Activated T-cell treated with anti-CD3 and anti-CD28 coated beads, Interleukin-2, amount 50 U/mL, for 72 hours (primary cell): ENCODE data around the gene TRIP6. TPM values are rescaled to one million over a fixed set of nuclear protein-coding genes. Genes with fewer than 3 reads are reported as not detected.

ENCODE experiments used
- ATAC-seq, 2 donors: fragments of 150-1000 bp; cut with Tn5 transposase; replicated peaks in 1 of 2; 2 replicates each; pipeline ENCODE4 v1.10.0; 2021; ENCODE audit warnings: moderate library complexity in 2 of 2, mild to moderate bottlenecking in 1 of 2
- DNase-seq, 2 donors: peaks; one replicate each; pipeline ENCODE4 v3.0.0; 2021 to 2022; ENCODE audit warnings: mixed read lengths in 1 of 2
- H3K27ac Mint-ChIP-seq: one replicate; pipeline ENCODE4 v1.8.0; 2022; ENCODE audit warnings: mild to moderate bottlenecking, moderate library complexity, mixed read lengths
- H3K27me3 Mint-ChIP-seq: one replicate; pipeline ENCODE4 v1.8.0; 2022; ENCODE audit warnings: low read depth, mixed read lengths
- H3K36me3 Mint-ChIP-seq, 2 donors: one replicate each; pipeline ENCODE4 v1.8.0; 2022; ENCODE audit warnings: mixed read lengths in 2 of 2, mild to moderate bottlenecking in 1 of 2; ENCODE audit not compliant: insufficient read depth in 2 of 2
- H3K4me1 Mint-ChIP-seq: one replicate; pipeline ENCODE4 v1.8.0; 2022; ENCODE audit warnings: low read depth, mixed read lengths
- H3K4me3 Mint-ChIP-seq, 2 donors: one replicate each; pipeline ENCODE4 v1.8.0; 2022; ENCODE audit warnings: mild to moderate bottlenecking in 2 of 2, mixed read lengths in 2 of 2, moderate library complexity in 2 of 2
- H3K9me3 Mint-ChIP-seq, 2 donors: one replicate each; pipeline ENCODE4 v1.8.0; 2022; ENCODE audit warnings: mixed read lengths in 2 of 2
- total RNA-seq, 2 donors: library from RNA; stranded (reverse); gene quantifications; one replicate each; pipeline ENCODE4 v1.2.3, GENCODE V29; 2022

The TRIP6 gene
- total RNA-seq, 2 donors from 2014 or later: 28.3 to 31.5 TPM

DNA sequence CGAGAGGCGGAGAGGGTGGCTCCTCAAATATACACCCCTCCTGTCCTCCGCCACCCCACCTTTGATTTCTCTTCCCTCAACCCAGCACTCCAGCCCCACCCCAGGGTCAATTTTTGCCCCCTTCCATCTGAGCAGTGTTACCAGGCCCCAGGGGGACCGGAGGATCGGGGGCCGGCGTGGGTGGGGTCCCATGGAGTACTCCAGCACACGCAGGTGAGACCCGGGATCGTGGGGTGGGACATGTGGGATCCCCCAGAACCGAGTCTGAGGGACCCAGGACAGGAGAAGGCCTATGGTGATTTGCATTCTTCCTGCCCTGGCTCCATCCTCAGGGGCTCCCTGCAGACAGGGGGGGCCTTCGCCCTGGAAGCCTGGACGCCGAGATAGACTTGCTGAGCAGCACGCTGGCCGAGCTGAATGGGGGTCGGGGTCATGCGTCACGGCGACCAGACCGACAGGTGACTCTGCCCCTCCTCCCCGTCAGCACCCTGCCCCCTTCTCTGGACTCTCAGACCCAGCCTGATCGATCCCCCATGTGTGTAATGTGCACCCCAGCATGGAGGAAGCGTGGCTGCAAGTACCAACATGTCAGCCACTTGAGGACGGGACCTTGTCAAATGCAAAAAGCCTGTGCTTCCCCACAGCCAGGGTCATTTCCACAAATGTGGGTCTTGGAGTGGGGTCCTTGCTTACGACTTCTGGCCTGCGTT lies 744 bp downstream of the TRIP6 start:
- H3K27me3 Mint-ChIP-seq: no peaks in the 10 kb centered on the region
- H3K27ac Mint-ChIP-seq: peak overlapping the region; percentile 8
- no peak for ATAC-seq
- peaks cover 20% of the 10 kb centered on the region for H3K4me1 Mint-ChIP-seq
- peak overlapping the region; percentile 85 to 86 for H3K4me3 Mint-ChIP-seq
- DNase-seq: no peak
- no peaks in the 10 kb centered on the region for H3K9me3 Mint-ChIP-seq
- peaks cover 3 to 13% of the 10 kb centered on the region in 2 donors for H3K36me3 Mint-ChIP-seq

- no peak for ATAC-seq
- H3K27ac Mint-ChIP-seq: peak overlapping the region; percentile 75
- H3K4me3 Mint-ChIP-seq: peak overlapping the region; percentile 86 to 98
- no peaks in the 10 kb centered on the region for H3K27me3 Mint-ChIP-seq
- no peak for DNase-seq
- peaks cover 11 to 41% of the 10 kb centered on the region in 2 donors for H3K36me3 Mint-ChIP-seq
- peaks cover 40% of the 10 kb centered on the region for H3K4me1 Mint-ChIP-seq
- no peaks in the 10 kb centered on the region for H3K9me3 Mint-ChIP-seq
These were observed 6.6 kb downstream of the TRIP6 start for GRCh38 chr7:100873599-100874299.

- peak overlapping the region; percentile 86 to 98 for H3K4me3 Mint-ChIP-seq
- ATAC-seq (no peak), DNase-seq (no peak)
- H3K36me3 Mint-ChIP-seq: peaks cover 11 to 44% of the 10 kb centered on the region in 2 donors
- peaks cover 45% of the 10 kb centered on the region for H3K4me1 Mint-ChIP-seq
- no peaks in the 10 kb centered on the region for H3K27me3 Mint-ChIP-seq
- H3K27ac Mint-ChIP-seq: peak overlapping the region; percentile 75
- H3K9me3 Mint-ChIP-seq: no peaks in the 10 kb centered on the region
These were observed 7.1 kb downstream of the TRIP6 start for GRCh38 chr7:100874300-100874576.

DNA sequence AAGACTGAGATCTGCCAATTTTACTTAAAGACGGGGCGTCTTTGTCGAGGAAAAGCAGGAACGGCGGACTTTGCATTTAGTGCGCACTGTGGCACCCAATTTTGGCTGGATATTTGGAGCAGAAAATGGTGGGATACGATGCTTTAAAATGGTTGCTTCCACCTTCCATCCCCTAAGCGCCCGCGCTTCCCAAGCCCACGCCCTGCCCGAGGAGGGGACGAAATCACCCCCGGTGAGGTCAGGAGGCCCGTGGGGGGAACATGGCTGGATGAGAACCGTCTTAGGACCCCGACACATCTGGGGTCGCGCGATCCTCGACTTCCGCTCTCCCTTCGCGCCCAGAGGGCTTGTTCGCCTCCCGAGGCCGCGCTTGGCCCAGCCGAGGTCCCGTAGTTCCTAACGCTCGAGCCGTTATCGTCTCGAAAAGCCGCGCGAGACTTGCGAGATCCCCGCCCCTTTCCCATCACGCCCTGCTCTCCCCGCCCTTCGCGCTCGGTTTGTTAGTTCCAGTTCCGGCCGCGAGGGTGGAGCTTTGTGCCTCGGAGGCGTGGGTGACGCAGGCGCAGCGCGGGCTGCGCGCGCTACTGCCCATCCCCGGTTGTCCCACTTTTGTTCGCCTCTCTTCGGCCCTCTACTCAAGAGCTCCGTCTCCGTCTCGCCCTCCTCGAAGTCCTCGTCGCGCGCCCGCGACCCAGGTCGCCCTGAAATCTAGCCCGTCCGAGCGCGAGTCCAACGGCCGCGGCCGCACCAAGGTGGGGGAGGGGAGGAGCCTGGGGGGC lies 7.6 kb downstream of the TRIP6 start, which contains the start of gene SRRT:
SRRT (plus strand) TSS at position 527 of the 779 bp plus-strand sequence. CDS start 488 bp downstream, outside the sequence.
- no peaks in the 10 kb centered on the region for H3K9me3 Mint-ChIP-seq
- DNase-seq: peak; percentile 98 to 99
- peak within 1 kb of the TSS; percentile 90 for H3K27ac Mint-ChIP-seq
- H3K4me1 Mint-ChIP-seq: peaks cover 47% of the 10 kb centered on the region
- H3K27me3 Mint-ChIP-seq: no peaks in the 10 kb centered on the region
- peak within 1 kb of the TSS; percentile 86 to 98 for H3K4me3 Mint-ChIP-seq
- peaks cover 12 to 50% of the 10 kb centered on the region in 2 donors for H3K36me3 Mint-ChIP-seq
- ATAC-seq: peak; percentile 94 to 95

- Mint-ChIP-seq H3K9me3 (no peaks in the 10 kb centered on the region), H3K4me3 (peak overlapping the region; percentile 86 to 98)
These were observed 8.2 kb downstream of the TRIP6 start for GRCh38 chr7:100875356-100875751.

DNA sequence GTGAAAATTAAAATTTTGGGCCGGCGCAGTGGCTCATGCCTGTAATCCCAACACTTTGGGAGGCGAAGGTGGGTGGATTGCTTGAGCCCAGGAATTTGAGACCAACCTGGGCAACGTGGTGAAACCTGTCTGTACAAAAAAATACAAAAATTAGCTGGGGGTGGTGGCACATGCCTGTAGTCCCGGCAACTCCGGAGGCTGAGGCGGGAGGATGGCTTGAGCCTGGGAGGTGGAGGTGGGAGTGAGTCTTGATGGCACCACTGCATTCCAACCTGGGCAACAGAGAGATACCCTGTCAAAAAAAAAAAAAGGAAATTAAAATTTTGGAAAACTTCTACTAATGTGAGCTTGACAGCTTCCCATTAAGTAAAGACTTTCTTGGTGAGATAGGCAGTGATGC lies 10.8 kb downstream of the TRIP6 start:
- Mint-ChIP-seq H3K9me3 (no peaks in the 10 kb centered on the region), H3K36me3 (peaks cover 15 to 51% of the 10 kb centered on the region in 2 donors), H3K27me3 (no peaks in the 10 kb centered on the region), H3K27ac (peak overlapping the region; percentile 95), H3K4me3 (peak overlapping the region; percentile 21 to 48), H3K4me1 (peaks cover 53% of the 10 kb centered on the region)
- DNase-seq: no peak
- ATAC-seq: no peak

More at GRCh38 chr7:100875356-100875751, 8.2 kb downstream of the TRIP6 start:
- Mint-ChIP-seq H3K27ac (peak overlapping the region; percentile 90), H3K4me1 (peaks cover 51% of the 10 kb centered on the region), H3K27me3 (no peaks in the 10 kb centered on the region), H3K36me3 (peaks cover 15 to 53% of the 10 kb centered on the region in 2 donors)
- peak; percentile 55 for ATAC-seq
- DNase-seq: peak; percentile 56 to 62

DNA sequence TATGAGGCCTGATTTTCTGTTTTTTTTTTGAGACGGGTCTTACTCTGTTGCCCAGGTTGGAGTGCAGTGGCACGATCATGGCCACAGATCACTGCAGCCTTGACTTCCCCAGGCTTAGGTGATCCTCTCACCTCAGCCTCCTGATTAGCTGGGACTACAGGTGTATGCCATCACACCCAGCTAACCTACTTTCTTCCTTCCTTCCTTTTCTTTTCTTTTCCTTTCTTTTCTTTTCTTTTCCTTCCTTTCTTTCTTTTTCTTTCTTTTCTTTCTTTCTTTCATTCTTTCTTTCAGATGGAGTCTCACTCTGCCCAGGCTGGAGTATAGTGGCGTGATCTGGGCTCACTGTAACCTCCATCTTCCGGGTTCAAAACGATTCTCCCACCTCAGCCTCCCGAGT lies 11.5 kb downstream of the TRIP6 start:
- Mint-ChIP-seq H3K27me3 (no peaks in the 10 kb centered on the region), H3K36me3 (peaks cover 17 to 55% of the 10 kb centered on the region in 2 donors), H3K4me3 (peak overlapping the region; percentile 2 to 69), H3K27ac (peak overlapping the region; percentile 95), H3K4me1 (peaks cover 58% of the 10 kb centered on the region), H3K9me3 (no peaks in the 10 kb centered on the region)
- ATAC-seq: no peak
- DNase-seq: no peak

DNA sequence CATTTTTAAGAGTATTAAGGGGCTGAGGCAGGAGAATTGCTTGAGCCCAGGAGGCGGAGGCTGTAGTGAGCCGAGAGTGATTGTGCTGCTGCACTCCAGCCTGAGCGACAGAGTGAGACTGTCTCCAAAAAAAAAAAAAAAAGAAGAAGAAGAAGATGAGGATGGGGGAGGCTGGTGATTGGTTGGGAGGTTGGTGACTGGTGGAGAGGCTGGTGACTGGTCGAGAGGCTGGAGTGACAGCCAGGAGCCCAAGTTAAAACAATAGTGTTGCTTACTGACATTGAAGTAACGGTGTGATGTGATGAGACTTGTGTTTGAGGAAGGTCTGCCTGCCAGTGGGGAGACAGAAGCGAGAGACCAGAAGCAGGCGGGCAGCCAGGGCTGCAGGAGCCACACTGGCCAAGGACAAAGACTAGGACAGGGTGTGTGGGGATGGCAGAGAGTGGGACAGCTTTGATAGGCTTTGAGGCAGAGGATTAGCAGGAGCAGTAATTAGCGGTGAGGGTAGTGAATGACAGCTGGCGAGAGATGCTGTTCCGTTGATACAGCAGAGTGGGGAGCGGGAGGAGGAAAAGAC lies 12.6 kb downstream of the TRIP6 start:
- Mint-ChIP-seq H3K4me3 (no peak overlapping the region), H3K4me1 (peaks cover 51% of the 10 kb centered on the region), H3K9me3 (no peaks in the 10 kb centered on the region), H3K27ac (peak overlapping the region; percentile 95), H3K27me3 (no peaks in the 10 kb centered on the region), H3K36me3 (peaks cover 20 to 58% of the 10 kb centered on the region in 2 donors)
- no peak for DNase-seq
- ATAC-seq: no peak

GRCh38 chr7:100880645-100881044 lies 13.5 kb downstream of the TRIP6 start:
- ATAC-seq (no peak), DNase-seq (no peak)
- peaks cover 16 to 54% of the 10 kb centered on the region in 2 donors for H3K36me3 Mint-ChIP-seq
- no peak overlapping the region for H3K4me3 Mint-ChIP-seq
- H3K27ac Mint-ChIP-seq: peak overlapping the region; percentile 83
- peaks cover 55% of the 10 kb centered on the region for H3K4me1 Mint-ChIP-seq
- no peaks in the 10 kb centered on the region for H3K27me3 Mint-ChIP-seq
- H3K9me3 Mint-ChIP-seq: no peaks in the 10 kb centered on the region

GRCh38 chr7:100881136-100881535 lies 13.9 kb downstream of the TRIP6 start:
- Mint-ChIP-seq H3K36me3 (peaks cover 16 to 52% of the 10 kb centered on the region in 2 donors), H3K27me3 (no peaks in the 10 kb centered on the region), H3K4me3 (no peak overlapping the region), H3K27ac (no peak overlapping the region), H3K4me1 (peaks cover 51% of the 10 kb centered on the region), H3K9me3 (no peaks in the 10 kb centered on the region)
- ATAC-seq: no peak
- no peak for DNase-seq

GRCh38 chr7:100882201-100882600 lies 15.0 kb downstream of the TRIP6 start:
- Mint-ChIP-seq H3K4me3 (no peak overlapping the region), H3K36me3 (peaks cover 14 to 52% of the 10 kb centered on the region in 2 donors), H3K9me3 (no peaks in the 10 kb centered on the region), H3K4me1 (peaks cover 50% of the 10 kb centered on the region), H3K27ac (no peak overlapping the region), H3K27me3 (no peaks in the 10 kb centered on the region)
- ATAC-seq (no peak), DNase-seq (no peak)

GRCh38 chr7:100882785-100883526 lies 15.8 kb downstream of the TRIP6 start:
- peaks cover 17 to 48% of the 10 kb centered on the region in 2 donors for H3K36me3 Mint-ChIP-seq
- DNase-seq (no peak), ATAC-seq (no peak)
- no peaks in the 10 kb centered on the region for H3K27me3 Mint-ChIP-seq
- H3K4me3 Mint-ChIP-seq: no peak overlapping the region
- H3K27ac Mint-ChIP-seq: peak overlapping the region; percentile 10
- no peaks in the 10 kb centered on the region for H3K9me3 Mint-ChIP-seq
- peaks cover 52% of the 10 kb centered on the region for H3K4me1 Mint-ChIP-seq
